Endodermal cell (in vitro differentiated cells): ENCODE data around the gene EPC2. TPM values are rescaled to one million over a fixed set of nuclear protein-coding genes. Genes with fewer than 3 reads are reported as not detected.

ENCODE experiments used
- DNase-seq: peaks from one replicate; pipeline ENCODE4 v3.0.0-alpha.2; 2017
- H3K27ac ChIP-seq: 2 replicates; pipeline ENCODE4 v1.5.1; 2013; ENCODE audit warnings: mild to moderate bottlenecking, low read depth, low read length, moderate library complexity
- H3K27me3 ChIP-seq: 2 replicates; pipeline ENCODE4 v1.6.1; 2013; ENCODE audit warnings: mild to moderate bottlenecking, low read length, moderate library complexity; ENCODE audit not compliant: insufficient read depth, control insufficient read depth, poor library complexity, severe bottlenecking
- H3K36me3 ChIP-seq: 2 replicates; pipeline ENCODE4 v1.7.0; 2013; ENCODE audit warnings: mild to moderate bottlenecking, low read length, moderate library complexity; ENCODE audit not compliant: control insufficient read depth, insufficient read depth
- H3K4me1 ChIP-seq: one replicate; pipeline ENCODE4 v1.7.0; 2013; ENCODE audit warnings: low read length; ENCODE audit not compliant: control insufficient read depth, insufficient read depth
- H3K4me3 ChIP-seq: 2 replicates; pipeline ENCODE4 v1.5.1; 2013; ENCODE audit warnings: mild to moderate bottlenecking, low read length, moderate library complexity
- H3K9ac ChIP-seq: 2 replicates; pipeline ENCODE4 v1.6.1; 2013; ENCODE audit warnings: mild to moderate bottlenecking, low read length, moderate library complexity; ENCODE audit not compliant: poor library complexity, severe bottlenecking; ENCODE audit errors: extremely low read depth
- H3K9me3 ChIP-seq: 2 replicates; pipeline ENCODE4 v1.6.1; 2013; ENCODE audit warnings: mild to moderate bottlenecking, low read length, moderate library complexity; ENCODE audit not compliant: control insufficient read depth
- H3K27ac Mint-ChIP-seq: 2 replicates; pipeline ENCODE4 v1.8.0; 2020; ENCODE audit warnings: mixed read lengths
- H3K27me3 Mint-ChIP-seq: 2 replicates; pipeline ENCODE4 v1.8.0; 2021; ENCODE audit warnings: mild to moderate bottlenecking, mixed read lengths; ENCODE audit not compliant: insufficient read depth
- H3K36me3 Mint-ChIP-seq: 2 replicates; pipeline ENCODE4 v1.8.0; 2020; ENCODE audit warnings: low read depth, mixed read lengths
- H3K4me1 Mint-ChIP-seq: 2 replicates; pipeline ENCODE4 v1.8.0; 2020; ENCODE audit warnings: mixed read lengths
- H3K4me3 Mint-ChIP-seq: 2 replicates; pipeline ENCODE4 v1.8.0; 2020; ENCODE audit warnings: mild to moderate bottlenecking, moderate library complexity, mixed read lengths
- H3K9me3 Mint-ChIP-seq: 2 replicates; pipeline ENCODE4 v1.8.0; 2020; ENCODE audit warnings: mild to moderate bottlenecking, mixed read lengths
- WGBS, 2 experiments: methylation state at CpG; one replicate each; pipeline versions ENCODE4 v1.1.5 to v1.1.7; 2013; ENCODE audit warnings: missing lambda C conversion rate in 2 of 2, mixed read lengths in 1 of 2; ENCODE audit not compliant: insufficient coverage in 1 of 2, insufficient read length in 1 of 2; 5-methylcytosine and 5-hydroxymethylcytosine counted together
- total RNA-seq, 2 donors: library from RNA; stranded (reverse); fragmentation: NEBNext Ultra II Directional in 1 of 2; extraction: Animal tissue kit (Norgen Biotek cat#: 25700) in 1 of 2; gene quantifications; 2 replicates in 1 of 2; 3 replicates in 1 of 2; pipeline ENCODE4 v1.2.1, GENCODE V29; 2021
- TF ChIP-seq, protein P1 (sequence below): fragments of 200-600 bp; sonication (generic); conservative IDR thresholded peaks from 2 replicates; pipeline ENCODE4 v1.5.0; 2021; ENCODE audit warnings: antibody characterized with exemption, mild to moderate bottlenecking

Gene EPC2
- total RNA-seq, 2 donors from 2014 or later, result 23.0 to 32.0 TPM

DNA sequence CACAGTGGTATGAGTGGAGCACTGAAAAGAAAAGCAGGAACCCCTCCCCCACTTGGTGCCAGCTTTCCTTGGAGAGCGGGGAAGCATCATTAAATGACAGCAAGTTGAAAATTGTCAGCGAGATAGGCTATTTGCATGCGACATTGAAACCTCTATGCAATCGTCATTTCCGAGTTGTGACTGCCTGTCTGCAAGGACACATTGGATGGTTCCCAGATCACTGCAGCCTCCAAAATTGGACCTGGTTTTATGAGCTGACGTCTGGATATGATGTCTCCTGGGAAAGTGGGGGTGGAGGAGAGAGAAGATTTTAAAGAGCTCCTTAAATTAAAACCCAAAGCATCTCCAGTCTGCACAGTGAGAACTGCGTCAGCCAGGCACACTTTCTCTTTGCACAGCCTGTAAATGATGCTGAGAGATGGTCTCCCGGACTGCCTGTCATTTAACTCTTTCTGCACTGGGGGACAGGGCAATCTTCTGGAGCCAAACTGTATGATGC is 172.7 kb downstream of the EPC2 start:
- Histone ChIP-seq H3K9ac (no peak overlapping the region), H3K9me3 (no peaks in the 10 kb centered on the region), H3K4me1 (no peaks in the 10 kb centered on the region), H3K27me3 (no peaks in the 10 kb centered on the region), H3K4me3 (no peak overlapping the region), H3K36me3 (no peaks in the 10 kb centered on the region), H3K27ac (no peak overlapping the region)
- no peaks in the 10 kb centered on the region for H3K36me3 Mint-ChIP-seq
- H3K27me3 Mint-ChIP-seq, result peaks cover 2% of the 10 kb centered on the region
- peak; percentile 53 for DNase-seq
- TF ChIP-seq, protein P1, sequence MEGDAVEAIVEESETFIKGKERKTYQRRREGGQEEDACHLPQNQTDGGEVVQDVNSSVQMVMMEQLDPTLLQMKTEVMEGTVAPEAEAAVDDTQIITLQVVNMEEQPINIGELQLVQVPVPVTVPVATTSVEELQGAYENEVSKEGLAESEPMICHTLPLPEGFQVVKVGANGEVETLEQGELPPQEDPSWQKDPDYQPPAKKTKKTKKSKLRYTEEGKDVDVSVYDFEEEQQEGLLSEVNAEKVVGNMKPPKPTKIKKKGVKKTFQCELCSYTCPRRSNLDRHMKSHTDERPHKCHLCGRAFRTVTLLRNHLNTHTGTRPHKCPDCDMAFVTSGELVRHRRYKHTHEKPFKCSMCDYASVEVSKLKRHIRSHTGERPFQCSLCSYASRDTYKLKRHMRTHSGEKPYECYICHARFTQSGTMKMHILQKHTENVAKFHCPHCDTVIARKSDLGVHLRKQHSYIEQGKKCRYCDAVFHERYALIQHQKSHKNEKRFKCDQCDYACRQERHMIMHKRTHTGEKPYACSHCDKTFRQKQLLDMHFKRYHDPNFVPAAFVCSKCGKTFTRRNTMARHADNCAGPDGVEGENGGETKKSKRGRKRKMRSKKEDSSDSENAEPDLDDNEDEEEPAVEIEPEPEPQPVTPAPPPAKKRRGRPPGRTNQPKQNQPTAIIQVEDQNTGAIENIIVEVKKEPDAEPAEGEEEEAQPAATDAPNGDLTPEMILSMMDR, result no peak
- WGBS, 2 experiments, result 52 to 66% methylated on average over 8 of the region's 8 CpGs
- H3K27ac Mint-ChIP-seq, result no peak overlapping the region
- no peak overlapping the region for H3K4me3 Mint-ChIP-seq
- no peaks in the 10 kb centered on the region for H3K9me3 Mint-ChIP-seq
- peaks cover 17% of the 10 kb centered on the region for H3K4me1 Mint-ChIP-seq

DNA sequence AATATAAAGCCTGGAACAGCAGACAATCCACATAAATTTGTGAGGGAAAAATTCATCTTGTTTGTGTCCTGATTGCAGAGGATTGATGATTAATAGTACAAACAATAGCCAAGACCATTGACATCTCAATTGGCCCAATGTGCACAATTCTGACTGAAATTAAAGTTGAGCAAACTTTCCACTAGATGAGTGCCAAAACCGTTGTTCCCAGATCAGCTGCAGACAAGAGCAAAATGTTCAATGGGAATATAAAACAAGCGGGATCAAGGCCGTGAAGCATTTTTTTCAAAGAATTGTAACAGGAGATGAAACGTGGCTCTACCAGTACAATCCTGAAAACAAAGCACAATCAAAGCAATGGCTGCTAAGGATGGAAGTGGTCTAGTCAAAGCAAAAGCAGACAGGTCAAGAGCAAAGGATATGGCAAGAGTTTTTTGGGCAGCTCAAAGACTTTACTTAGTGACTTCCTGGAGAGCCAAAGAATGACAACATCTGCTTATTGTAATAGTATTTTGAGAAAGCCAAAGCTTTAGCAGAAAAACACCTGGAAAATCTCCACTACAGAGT is 174.6 kb downstream of the EPC2 start:
- TF ChIP-seq, protein P1, result no peak
- DNase-seq, result no peak
- Mint-ChIP-seq H3K27ac (no peak overlapping the region), H3K4me1 (peaks cover 17% of the 10 kb centered on the region), H3K4me3 (no peak overlapping the region), H3K9me3 (no peaks in the 10 kb centered on the region), H3K27me3 (peaks cover 2% of the 10 kb centered on the region), H3K36me3 (no peaks in the 10 kb centered on the region)
- Histone ChIP-seq H3K9me3 (no peaks in the 10 kb centered on the region), H3K36me3 (no peaks in the 10 kb centered on the region), H3K4me1 (no peaks in the 10 kb centered on the region), H3K4me3 (no peak overlapping the region), H3K9ac (no peak overlapping the region), H3K27ac (no peak overlapping the region), H3K27me3 (no peaks in the 10 kb centered on the region)
- 81 to 85% methylated on average over 4 of the region's 4 CpGs for WGBS, 2 experiments

DNA sequence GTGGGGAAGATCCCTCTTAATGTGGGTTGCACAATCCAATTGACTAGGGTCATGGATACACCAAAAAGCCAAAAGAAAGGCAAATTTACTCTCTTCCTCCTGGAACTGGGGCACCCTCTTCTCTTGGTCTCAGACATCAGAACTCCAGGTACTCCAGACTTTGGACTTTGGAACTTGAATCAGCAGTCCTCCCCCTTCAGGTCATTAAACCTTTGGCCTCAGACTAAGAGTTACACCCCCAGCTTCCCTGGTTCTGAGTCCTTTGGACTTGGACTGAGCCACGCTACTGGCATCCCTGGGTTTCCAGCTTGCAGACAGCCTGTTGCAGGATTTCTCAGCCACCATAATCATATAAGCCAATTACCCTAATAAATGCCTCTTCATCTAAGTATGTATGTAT is 179.6 kb downstream of the EPC2 start:
- TF ChIP-seq, protein P1, result no peak
- Histone ChIP-seq H3K27ac (no peak overlapping the region), H3K4me1 (no peaks in the 10 kb centered on the region), H3K9me3 (no peaks in the 10 kb centered on the region), H3K27me3 (no peaks in the 10 kb centered on the region), H3K36me3 (no peaks in the 10 kb centered on the region), H3K4me3 (no peak overlapping the region), H3K9ac (no peak overlapping the region)
- Mint-ChIP-seq H3K4me1 (no peaks in the 10 kb centered on the region), H3K27me3 (no peaks in the 10 kb centered on the region), H3K9me3 (no peaks in the 10 kb centered on the region), H3K27ac (no peak overlapping the region), H3K4me3 (no peak overlapping the region), H3K36me3 (no peaks in the 10 kb centered on the region)
- no peak for DNase-seq
- WGBS, 2 experiments, result 90% methylated on average over 1 of the region's 1 CpG; no CpG with 5 or more reads in 1 of the 2 experiments
